MCF 10A (cell line): ENCODE results near the gene XRCC3. TPM values are rescaled to one million over a fixed set of nuclear protein-coding genes. Genes with fewer than 3 reads are reported as not detected.
A peak's percentile ranks its signal among the peaks of the same experiment; 100 is the strongest.

Source experiments
- BruUV-seq: library from RNA; stranded (reverse); fragments of 400-500 nt; replicated peaks from 2 replicates; lab custom pipeline; 2021; lab: Mats Ljungman, UMichigan
- CTCF ChIA-PET: fragments of 300-600 bp; sonication (Branson Sonifier 250); formaldehyde crosslinking; extraction: SDS; loops from one replicate; lab custom pipeline; 2021; ENCODE audit warnings: antibody characterized with exemption, inconsistent platforms; lab: Yijun Ruan, JAX
- POLR2A ChIA-PET: fragments of 300-600, 350-650 bp; sonication (Branson Sonifier 250); formaldehyde crosslinking; extraction: SDS; loops from one replicate; lab custom pipeline; 2020; ENCODE audit warnings: antibody characterized with exemption, inconsistent platforms; lab: Yijun Ruan, JAX
- DNase-seq: peaks from one replicate; pipeline ENCODE4 v3.0.0-alpha.2; 2018; ENCODE audit not compliant: unreplicated experiment
- H3K27ac Mint-ChIP-seq: one replicate; pipeline ENCODE4 v1.8.0; 2022; ENCODE audit warnings: mild to moderate bottlenecking, low read depth, mixed read lengths; ENCODE audit not compliant: unreplicated experiment
- H3K27me3 Mint-ChIP-seq: one replicate; pipeline ENCODE4 v1.8.0; 2022; ENCODE audit warnings: mixed read lengths; ENCODE audit not compliant: insufficient read depth, unreplicated experiment
- H3K36me3 Mint-ChIP-seq: one replicate; pipeline ENCODE4 v1.8.0; 2022; ENCODE audit warnings: mild to moderate bottlenecking, moderate library complexity, mixed read lengths; ENCODE audit not compliant: insufficient read depth, unreplicated experiment
- H3K4me1 Mint-ChIP-seq: one replicate; pipeline ENCODE4 v1.8.0; 2022; ENCODE audit warnings: mixed read lengths; ENCODE audit not compliant: insufficient read depth, unreplicated experiment
- H3K4me3 Mint-ChIP-seq: one replicate; pipeline ENCODE4 v1.8.0; 2022; ENCODE audit warnings: mild to moderate bottlenecking, moderate library complexity, mixed read lengths; ENCODE audit not compliant: unreplicated experiment
- H3K9me3 Mint-ChIP-seq: one replicate; pipeline ENCODE4 v1.8.0; 2022; ENCODE audit warnings: mixed read lengths; ENCODE audit not compliant: unreplicated experiment
- CTCF ChIP-seq: fragments of 200-600 bp; IDR thresholded peaks from one replicate; pipeline ENCODE4 v1.8.0; 2022; ENCODE audit warnings: antibody characterized with exemption, mild to moderate bottlenecking; ENCODE audit not compliant: unreplicated experiment
- intact Hi-C: fragments of 100-400 bp; cut with micrococcal nuclease; formaldehyde crosslinking; loops from 2 replicates; pipeline ENCODE4 v1.14.1; 2022
- total RNA-seq: library from RNA; stranded (reverse); gene quantifications from 2 replicates; pipeline ENCODE4 v1.2.3, GENCODE V29; 2022

Gene XRCC3
- total RNA-seq, 1 experiment from 2014 or later = 17.5 TPM

GRCh38 chr14:103703433-103704385 lies 11.5 kb downstream of the XRCC3 start:
- peaks cover 51% of the 10 kb centered on the region for H3K36me3 Mint-ChIP-seq
- no peak for DNase-seq
- H3K27ac Mint-ChIP-seq = no peak overlapping the region
- TSS peak; percentile 25 for BruUV-seq
- intact Hi-C loops = no loop called here
- H3K4me1 Mint-ChIP-seq = no peaks in the 10 kb centered on the region
- no peak overlapping the region for H3K4me3 Mint-ChIP-seq
- TF ChIP-seq CTCF = no peak
- no peaks in the 10 kb centered on the region for H3K9me3 Mint-ChIP-seq
- POLR2A ChIA-PET = interaction anchor here (0.9 to 1.2 kb wide), 3 partner anchors 11 to 46 kb away, joined by 3 read pairs; partner anchors contain the start of genes XRCC3 and ZFYVE21
- H3K27me3 Mint-ChIP-seq = no peaks in the 10 kb centered on the region
- CTCF ChIA-PET = interaction anchor here (0.6 kb wide), 3 partner anchors 9 to 1167 kb away, joined by 3 read pairs; no protein-coding TSS in a partner anchor

- intact Hi-C loops = no loop called here
- Mint-ChIP-seq H3K27me3 (no peaks in the 10 kb centered on the region), H3K4me1 (no peaks in the 10 kb centered on the region), H3K9me3 (no peaks in the 10 kb centered on the region), H3K27ac (no peak overlapping the region), H3K4me3 (no peak overlapping the region), H3K36me3 (peaks cover 49% of the 10 kb centered on the region)
- CTCF ChIA-PET = interaction anchor here (0.6 kb wide), 1 partner anchor 1168 kb away, joined by 3 read pairs; no protein-coding TSS in a partner anchor
- no peak for DNase-seq
- POLR2A ChIA-PET = interaction anchor here (1.1 to 1.4 kb wide), 2 partner anchors 9 to 45 kb away, joined by 3 to 8 read pairs; no protein-coding TSS in a partner anchor
- no TSS peak for BruUV-seq
- TF ChIP-seq CTCF = no peak
These were observed 12.5 kb downstream of the XRCC3 start for GRCh38 chr14:103702497-103703432.

GRCh38 chr14:103702095-103702494 lies 13.2 kb downstream of the XRCC3 start:
- Mint-ChIP-seq H3K4me3 (no peak overlapping the region), H3K27me3 (no peaks in the 10 kb centered on the region), H3K9me3 (no peaks in the 10 kb centered on the region), H3K4me1 (no peaks in the 10 kb centered on the region), H3K27ac (no peak overlapping the region), H3K36me3 (peaks cover 49% of the 10 kb centered on the region)
- ChIA-PET POLR2A (interaction anchor here (1.4 kb wide), 1 partner anchor 10 kb away, joined by 8 read pairs; no protein-coding TSS in a partner anchor), CTCF (interaction anchor here (0.9 kb wide), 1 partner anchor 129 kb away, joined by 3 read pairs; no protein-coding TSS in a partner anchor)
- no peak for DNase-seq
- intact Hi-C loops = no loop called here
- TF ChIP-seq CTCF = no peak
- BruUV-seq = no TSS peak
